HCT116 (cell line): Measurements from ENCODE around the gene FSCN2.
A peak's percentile ranks its signal among the peaks of the same experiment; 100 is the strongest.

Experiments
- CBX3 ChIP-seq: IDR thresholded peaks from 2 replicates; pipeline ENCODE4 v1.6.1; 2012; ENCODE audit warnings: low read depth
- EZH2 ChIP-seq: fragments of 200-600 bp; sonication (generic); IDR thresholded peaks from 2 replicates; pipeline ENCODE4 v1.6.1; 2017; ENCODE audit warnings: antibody characterized with exemption, mixed run types
- POLR2A ChIP-seq: IDR thresholded peaks from 2 replicates; pipeline ENCODE4 v1.7.0; 2011; ENCODE audit warnings: borderline replicate concordance; ENCODE audit not compliant: insufficient read depth, insufficient read length; ENCODE audit errors: extremely low read depth
- POLR2AphosphoS5 ChIP-seq: IDR thresholded peaks from 2 replicates; pipeline ENCODE4 v1.6.1; 2011; ENCODE audit warnings: mild to moderate bottlenecking, low read depth, low read length, moderate library complexity
- RAD21 ChIP-seq: IDR thresholded peaks from 2 replicates; pipeline ENCODE4 v1.6.1; 2012; ENCODE audit warnings: low read depth, mild to moderate bottlenecking
- TCF7L2 ChIP-seq: IDR thresholded peaks from 2 replicates; pipeline ENCODE4 v1.7.0; 2011; ENCODE audit warnings: borderline replicate concordance, inconsistent platforms; ENCODE audit not compliant: insufficient read depth, insufficient read length; ENCODE audit errors: extremely low read depth
- ZNF274 ChIP-seq: fragments of 200-500 bp; sonication (Bioruptor generic); IDR thresholded peaks from 2 replicates; pipeline ENCODE4 v1.6.1; 2014; ENCODE audit warnings: mild to moderate bottlenecking, low read depth, low read length, inconsistent platforms
- TF ChIP-seq, protein P1 (sequence below): IDR thresholded peaks from 2 replicates; pipeline ENCODE4 v1.6.1; 2012
- TF ChIP-seq, protein P2 (sequence below): IDR thresholded peaks from 2 replicates; pipeline ENCODE4 v1.6.1; 2012
- TF ChIP-seq, protein P3 (sequence below), 3 experiments: fragments of 200-600 bp in 1 of 3; sonication (generic) in 1 of 3; IDR thresholded peaks in 2 of 3; conservative IDR thresholded peaks in 1 of 3; 2 replicates each; pipeline ENCODE4 v1.5.1; 2012 to 2017; ENCODE audit warnings: low read depth in 2 of 3, low read length in 2 of 3, antibody characterized with exemption in 1 of 3, borderline replicate concordance in 1 of 3, control low read depth in 1 of 3, mild to moderate bottlenecking in 1 of 3, mixed read lengths in 1 of 3, mixed run types in 1 of 3, moderate library complexity in 1 of 3; ENCODE audit not compliant: insufficient read depth in 1 of 3

DNA sequence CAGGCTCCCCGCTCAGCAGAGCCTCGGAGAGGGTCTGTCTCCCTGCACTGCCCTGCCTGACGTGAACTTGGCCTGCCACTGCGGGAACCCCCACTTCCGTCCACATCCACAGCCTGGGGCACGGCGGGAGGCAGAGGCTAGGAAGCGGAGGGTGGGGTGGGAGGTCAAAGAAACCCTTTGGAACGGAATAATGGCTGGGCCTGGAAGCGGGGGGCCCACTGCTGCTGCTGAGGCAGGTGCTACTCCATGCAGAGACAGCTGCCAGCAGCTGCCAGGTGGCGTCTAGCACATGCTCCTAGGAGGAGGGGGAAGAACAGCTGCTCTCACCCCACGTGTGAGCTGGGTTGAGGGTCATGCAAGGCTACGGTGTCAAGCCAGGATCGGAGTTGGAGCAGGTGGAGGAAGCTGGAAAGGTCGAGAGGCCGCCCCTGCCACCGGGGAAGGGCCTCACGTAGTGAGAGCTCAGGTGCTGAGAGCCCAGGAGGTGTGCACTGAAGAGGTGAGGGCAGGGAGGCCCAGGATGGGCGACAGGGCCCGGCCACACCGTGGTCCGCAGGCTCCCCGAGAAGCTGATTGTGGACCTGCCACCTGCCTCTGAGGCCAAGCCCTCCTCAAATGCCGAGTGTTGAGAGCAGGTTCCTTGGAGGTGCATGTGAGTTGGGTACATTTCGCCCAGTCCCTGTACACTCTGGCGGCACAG, 9.8 kb downstream of the FSCN2 start:
- TF ChIP-seq EZH2 (no peak), TCF7L2 (no peak), POLR2A (no peak), POLR2AphosphoS5 (peak; percentile 53), CBX3 (no peak), RAD21 (no peak), ZNF274 (no peak)
- TF ChIP-seq, protein P1, sequence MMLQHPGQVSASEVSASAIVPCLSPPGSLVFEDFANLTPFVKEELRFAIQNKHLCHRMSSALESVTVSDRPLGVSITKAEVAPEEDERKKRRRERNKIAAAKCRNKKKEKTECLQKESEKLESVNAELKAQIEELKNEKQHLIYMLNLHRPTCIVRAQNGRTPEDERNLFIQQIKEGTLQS = no peak
- TF ChIP-seq, protein P2, sequence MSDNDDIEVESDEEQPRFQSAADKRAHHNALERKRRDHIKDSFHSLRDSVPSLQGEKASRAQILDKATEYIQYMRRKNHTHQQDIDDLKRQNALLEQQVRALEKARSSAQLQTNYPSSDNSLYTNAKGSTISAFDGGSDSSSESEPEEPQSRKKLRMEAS = no peak
- TF ChIP-seq, protein P3, sequence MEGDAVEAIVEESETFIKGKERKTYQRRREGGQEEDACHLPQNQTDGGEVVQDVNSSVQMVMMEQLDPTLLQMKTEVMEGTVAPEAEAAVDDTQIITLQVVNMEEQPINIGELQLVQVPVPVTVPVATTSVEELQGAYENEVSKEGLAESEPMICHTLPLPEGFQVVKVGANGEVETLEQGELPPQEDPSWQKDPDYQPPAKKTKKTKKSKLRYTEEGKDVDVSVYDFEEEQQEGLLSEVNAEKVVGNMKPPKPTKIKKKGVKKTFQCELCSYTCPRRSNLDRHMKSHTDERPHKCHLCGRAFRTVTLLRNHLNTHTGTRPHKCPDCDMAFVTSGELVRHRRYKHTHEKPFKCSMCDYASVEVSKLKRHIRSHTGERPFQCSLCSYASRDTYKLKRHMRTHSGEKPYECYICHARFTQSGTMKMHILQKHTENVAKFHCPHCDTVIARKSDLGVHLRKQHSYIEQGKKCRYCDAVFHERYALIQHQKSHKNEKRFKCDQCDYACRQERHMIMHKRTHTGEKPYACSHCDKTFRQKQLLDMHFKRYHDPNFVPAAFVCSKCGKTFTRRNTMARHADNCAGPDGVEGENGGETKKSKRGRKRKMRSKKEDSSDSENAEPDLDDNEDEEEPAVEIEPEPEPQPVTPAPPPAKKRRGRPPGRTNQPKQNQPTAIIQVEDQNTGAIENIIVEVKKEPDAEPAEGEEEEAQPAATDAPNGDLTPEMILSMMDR (IDR thresholded peaks at IDR 0.05 in 2 of 3, conservative IDR thresholded peaks at IDR 0.05 in 1 of 3; ENCODE audit: borderline replicate concordance in 1 of 3, insufficient read depth in 1 of 3, low read depth in 2 of 3, low read length in 2 of 3) = no peak
